ENCODE results near the gene USP17L22.
"Not testable (repeated sequence)": the region's sequence is repeated elsewhere in the genome, so short reads cannot be mapped to it uniquely, and the experiment has no call there.

DNA sequence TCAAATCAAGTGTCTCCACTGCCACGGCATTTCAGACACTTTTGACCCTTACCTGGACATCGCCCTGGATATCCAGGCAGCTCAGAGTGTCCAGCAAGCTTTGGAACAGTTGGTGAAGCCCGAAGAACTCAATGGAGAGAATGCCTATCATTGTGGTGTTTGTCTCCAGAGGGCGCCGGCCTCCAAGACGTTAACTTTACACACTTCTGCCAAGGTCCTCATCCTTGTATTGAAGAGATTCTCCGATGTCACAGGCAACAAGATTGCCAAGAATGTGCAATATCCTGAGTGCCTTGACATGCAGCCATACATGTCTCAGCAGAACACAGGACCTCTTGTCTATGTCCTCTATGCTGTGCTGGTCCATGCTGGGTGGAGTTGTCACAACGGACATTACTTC is 37.2 kb upstream of the USP17L22 start:
- TF ChIP-seq, protein P1, sequence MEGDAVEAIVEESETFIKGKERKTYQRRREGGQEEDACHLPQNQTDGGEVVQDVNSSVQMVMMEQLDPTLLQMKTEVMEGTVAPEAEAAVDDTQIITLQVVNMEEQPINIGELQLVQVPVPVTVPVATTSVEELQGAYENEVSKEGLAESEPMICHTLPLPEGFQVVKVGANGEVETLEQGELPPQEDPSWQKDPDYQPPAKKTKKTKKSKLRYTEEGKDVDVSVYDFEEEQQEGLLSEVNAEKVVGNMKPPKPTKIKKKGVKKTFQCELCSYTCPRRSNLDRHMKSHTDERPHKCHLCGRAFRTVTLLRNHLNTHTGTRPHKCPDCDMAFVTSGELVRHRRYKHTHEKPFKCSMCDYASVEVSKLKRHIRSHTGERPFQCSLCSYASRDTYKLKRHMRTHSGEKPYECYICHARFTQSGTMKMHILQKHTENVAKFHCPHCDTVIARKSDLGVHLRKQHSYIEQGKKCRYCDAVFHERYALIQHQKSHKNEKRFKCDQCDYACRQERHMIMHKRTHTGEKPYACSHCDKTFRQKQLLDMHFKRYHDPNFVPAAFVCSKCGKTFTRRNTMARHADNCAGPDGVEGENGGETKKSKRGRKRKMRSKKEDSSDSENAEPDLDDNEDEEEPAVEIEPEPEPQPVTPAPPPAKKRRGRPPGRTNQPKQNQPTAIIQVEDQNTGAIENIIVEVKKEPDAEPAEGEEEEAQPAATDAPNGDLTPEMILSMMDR (IDR thresholded peaks at IDR 0.05): not testable (repeated sequence)
- TF ChIP-seq POLR2A (IDR thresholded peaks at IDR 0.05): not testable (repeated sequence)

Measured in adrenal gland (tissue), 5 donors.